Hematopoietic multipotent progenitor cell (in vitro differentiated cells): ENCODE measurements around the gene PDHX. TPM values are rescaled to one million over a fixed set of nuclear protein-coding genes. Genes with fewer than 3 reads are reported as not detected.

Experiments used
- DNase-seq, 3 donors: peaks; one replicate each; pipeline ENCODE4 v3.0.0-alpha.2; 2011 to 2015; ENCODE audit warnings: low read depth in 2 of 3, low spot score in 2 of 3
- total RNA-seq: library from RNA; depleted of rRNA; stranded (reverse); fragments of >200 nt; gene quantifications from one replicate; pipeline ENCODE4 v1.2.3, GENCODE V29; 2012

Gene PDHX
- total RNA-seq, 1 donor: 15.6 TPM

GRCh38 chr11:34948696-34949095, 32.3 kb downstream of the PDHX start:
- no peak for DNase-seq

DNA sequence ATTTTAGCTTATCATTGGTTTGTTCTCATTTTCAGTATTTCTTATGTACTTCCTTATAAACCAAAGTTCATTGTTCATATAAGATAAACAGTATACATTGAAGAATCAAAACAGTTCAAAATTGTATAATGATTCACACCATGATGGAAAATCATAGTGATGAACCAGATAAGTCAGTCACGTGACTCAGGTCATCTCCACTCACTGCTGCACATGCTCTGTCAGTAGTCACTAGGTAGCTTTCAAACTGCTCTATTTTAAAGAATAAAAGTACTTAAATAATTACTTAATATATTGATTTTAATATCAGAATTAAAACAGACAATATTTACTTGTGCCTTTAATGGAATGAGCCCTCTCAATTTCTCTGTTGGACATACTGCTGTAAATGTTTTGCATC, 37.5 kb downstream of the PDHX start:
- no peak for DNase-seq

DNA sequence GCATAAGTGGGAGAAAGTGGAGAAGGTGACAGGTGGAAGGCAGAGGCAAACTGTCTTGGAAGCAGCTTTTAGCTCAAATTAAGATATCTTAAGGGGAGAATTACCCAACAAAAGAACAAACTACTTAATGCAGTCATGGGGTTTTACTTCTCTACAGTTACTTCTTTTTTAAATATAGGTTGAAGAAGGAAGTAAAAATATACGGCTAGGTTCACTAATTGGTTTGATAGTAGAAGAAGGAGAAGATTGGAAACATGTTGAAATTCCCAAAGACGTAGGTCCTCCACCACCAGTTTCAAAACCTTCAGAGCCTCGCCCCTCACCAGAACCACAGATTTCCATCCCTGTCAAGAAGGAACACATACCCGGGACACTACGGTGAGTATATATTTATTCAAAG, 40.8 kb downstream of the PDHX start:
- no peak for DNase-seq

DNA sequence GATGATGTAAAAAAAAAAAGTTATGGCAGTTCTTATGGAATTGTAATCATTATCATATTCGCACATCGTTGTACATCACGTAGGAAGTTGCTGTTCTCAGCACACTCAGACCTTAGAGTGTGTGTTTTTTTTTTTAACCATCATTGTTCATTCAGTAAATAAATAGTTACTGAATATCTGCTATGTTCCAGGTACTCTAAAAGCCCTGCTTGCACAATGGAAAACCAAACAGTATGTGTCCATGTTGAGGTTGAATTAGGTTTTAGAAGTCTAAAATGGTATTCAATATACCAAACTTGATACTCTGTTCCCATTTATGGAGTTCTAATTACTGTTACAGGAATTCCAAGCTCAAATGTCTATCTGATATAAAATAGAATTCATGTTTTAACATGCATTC, 41.2 kb downstream of the PDHX start:
- no peak for DNase-seq

GRCh38 chr11:34959770-34960169, 43.4 kb downstream of the PDHX start:
- DNase-seq: no peak

GRCh38 chr11:34960277-34960676, 43.9 kb downstream of the PDHX start:
- DNase-seq: no peak

- no peak for DNase-seq
These were observed 45.6 kb downstream of the PDHX start for GRCh38 chr11:34962034-34962433.

DNA sequence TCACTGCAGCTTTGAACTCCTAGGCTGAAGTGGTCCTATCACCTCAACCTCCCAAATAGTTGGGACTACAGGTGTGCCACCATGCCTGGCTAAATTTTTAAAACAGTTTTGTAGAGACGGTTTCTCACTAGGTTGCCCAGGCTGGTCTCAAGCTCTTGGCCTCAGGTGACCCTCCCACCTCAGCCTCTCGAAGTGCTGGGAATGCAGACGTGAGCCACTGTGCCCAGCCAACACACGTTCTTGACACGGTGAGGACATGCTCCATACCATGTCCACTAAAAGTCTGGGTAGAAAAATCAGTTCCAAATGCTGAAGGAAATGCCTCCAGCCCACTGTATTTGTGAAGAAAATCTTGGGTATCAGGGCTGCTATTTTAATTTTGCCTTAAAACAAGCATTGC, 46.9 kb downstream of the PDHX start:
- DNase-seq: no peak

DNA sequence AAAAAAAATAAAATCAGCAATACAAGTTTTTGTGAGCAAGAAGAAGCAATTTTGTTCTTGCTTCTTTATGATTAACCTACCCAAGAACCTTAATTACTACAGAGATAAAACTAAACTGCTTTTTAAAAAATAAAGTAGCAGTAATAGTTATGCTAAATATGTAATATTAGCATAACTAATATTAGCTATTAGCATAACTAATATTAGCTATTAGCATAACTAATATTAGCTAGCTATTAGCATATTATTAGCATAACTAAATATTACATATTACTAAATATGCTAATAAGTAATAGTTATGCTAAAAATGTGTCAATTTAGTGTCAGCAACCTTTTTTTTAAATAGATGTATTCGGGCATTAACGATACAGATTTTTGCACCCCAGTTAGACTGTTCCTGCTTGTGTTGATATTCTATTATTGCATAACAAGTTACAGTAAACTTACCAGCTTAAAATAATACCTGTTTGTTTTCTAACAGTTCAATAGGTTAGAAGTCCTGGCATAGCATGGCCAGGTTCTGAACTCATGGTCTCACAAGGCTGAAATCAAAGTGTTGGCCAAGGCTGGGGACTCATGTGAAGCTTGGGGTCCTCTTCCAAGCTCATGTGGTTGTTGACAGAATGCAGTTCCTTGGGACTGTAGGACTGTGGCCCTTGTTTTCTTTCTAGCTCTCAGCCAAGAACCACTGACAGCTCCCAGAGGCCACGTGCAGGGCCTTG, 48.4 kb downstream of the PDHX start:
- no peak for DNase-seq

DNA sequence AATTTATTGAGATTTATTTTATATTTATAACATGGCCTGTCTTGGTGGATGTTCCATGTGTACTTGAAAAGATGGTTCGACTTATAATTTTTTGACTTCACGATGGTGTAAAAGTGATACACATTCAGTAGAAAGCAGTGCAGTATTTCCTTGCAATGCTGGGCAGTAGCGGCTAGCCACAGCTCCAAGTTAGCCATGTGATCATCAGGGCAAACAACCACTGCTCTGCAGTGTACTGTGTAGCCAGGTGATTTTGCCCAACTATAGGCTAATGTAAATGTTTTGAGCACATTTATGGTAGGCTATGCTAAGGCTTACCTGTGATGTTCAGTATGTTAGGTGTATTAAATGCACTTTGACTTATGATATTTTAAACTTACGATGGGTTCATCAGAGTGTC, 52.4 kb downstream of the PDHX start:
- DNase-seq: no peak

DNA sequence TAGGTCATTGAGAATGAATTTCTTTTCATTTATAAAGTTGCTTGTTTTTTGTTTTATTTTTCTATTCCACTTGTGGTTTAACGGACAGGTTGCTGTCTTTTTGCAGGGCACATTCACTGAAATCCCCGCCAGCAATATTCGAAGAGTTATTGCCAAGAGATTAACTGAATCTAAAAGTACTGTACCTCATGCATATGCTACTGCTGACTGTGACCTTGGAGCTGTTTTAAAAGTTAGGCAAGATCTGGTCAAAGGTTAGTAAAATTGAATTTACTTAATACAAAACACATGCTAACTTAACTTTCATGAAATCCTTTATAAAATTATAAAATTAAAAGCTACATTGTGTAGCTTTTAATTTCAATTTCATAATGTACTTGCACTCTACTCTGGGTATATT, 53.6 kb downstream of the PDHX start:
- DNase-seq: no peak

GRCh38 chr11:34970480-34970879, 54.1 kb downstream of the PDHX start:
- DNase-seq: no peak

GRCh38 chr11:34971928-34972327, 55.5 kb downstream of the PDHX start:
- DNase-seq: no peak

DNA sequence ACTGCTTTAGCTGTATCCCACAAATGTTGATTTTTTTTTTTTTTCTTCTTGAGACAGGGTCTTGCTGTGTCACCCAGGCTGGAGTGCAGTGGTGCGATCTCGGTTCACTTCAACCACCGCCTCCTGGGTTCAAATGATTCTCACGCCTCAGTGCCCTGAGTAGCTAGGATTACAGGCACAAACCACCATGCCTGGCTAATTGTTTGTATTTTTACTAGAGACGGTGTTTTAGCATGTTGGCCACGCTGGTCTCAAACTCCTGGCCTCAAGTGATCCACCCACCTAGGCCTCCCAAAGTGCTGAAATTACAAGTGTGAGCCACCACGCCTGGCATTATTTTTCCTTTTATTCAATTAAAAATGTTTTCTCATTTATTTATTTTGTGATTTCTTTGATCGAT, 55.9 kb downstream of the PDHX start:
- DNase-seq: no peak

- no peak for DNase-seq
These were observed 56.5 kb downstream of the PDHX start for GRCh38 chr11:34972892-34973291.

GRCh38 chr11:34975482-34975881, 59.1 kb downstream of the PDHX start:
- no peak for DNase-seq

DNA sequence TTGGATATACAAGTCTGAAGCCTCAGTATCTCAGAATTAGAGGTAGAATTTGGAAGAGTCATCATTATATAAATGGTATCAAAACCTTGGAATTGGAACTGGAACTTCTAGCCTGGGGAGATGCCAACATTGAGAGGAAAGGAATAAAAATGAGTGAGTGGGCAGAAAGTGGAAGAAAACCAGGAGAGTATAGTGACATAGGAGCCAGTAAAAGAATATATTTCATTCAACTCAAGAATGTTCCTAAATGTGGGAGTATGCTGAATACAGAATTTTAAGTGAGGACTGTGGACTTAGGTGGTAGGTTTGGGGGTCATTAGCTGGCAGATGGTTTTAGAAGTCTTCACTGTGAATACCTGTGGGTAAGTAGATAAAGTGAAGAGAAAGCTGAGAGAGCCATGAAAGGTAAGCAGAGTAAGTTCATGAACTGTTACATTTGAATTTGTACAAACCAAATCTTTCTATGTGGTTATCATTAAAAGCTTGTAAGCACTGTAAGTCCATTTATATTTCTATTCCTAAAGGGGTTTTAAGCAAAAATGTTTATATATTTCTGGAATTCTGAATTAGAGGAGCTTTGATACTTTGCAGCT, 60.2 kb downstream of the PDHX start:
- DNase-seq: no peak

DNA sequence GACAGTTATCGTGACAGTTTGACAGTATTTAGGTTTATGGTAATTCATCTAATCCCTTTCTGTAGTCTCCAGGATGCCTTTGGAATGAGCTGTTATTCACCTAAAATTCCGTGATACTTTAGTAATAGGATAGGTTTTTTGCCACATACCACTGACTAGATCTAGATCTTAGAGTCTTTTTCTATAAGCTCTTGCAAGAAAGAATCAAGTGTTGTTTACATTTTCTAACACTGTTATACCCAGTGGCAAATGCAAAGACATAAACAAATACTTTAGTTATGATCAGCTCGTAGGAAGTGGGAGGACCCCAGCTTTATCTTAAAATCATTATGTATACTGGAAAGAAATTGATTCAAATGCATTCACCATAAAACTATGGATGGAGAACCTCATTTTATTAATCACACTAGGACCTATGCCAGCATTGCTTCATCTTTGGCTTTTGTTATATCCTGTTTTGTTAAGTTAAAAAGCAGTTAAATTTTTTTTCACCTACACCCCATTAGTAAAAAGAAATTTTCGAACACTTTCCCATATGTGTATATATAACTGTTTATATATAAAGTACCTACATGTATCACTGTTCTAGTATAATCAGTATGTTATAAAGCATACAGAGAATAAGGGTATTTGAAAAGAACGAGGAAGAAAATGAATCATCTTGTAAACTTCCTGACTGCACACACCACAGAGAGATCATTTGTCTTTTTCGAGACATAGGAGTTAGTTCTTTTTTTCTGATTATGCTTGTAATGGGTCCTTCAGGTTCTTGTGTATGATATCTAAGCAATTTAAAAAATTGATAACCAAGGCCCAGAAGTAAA, 60.9 kb downstream of the PDHX start:
- DNase-seq: peak in 2 of 3 donors; percentile 20 to 26

- no peak for DNase-seq
These were observed 62.1 kb downstream of the PDHX start for GRCh38 chr11:34978236-34979191.

- no peak for DNase-seq
These were observed 68.1 kb downstream of the PDHX start for GRCh38 chr11:34984514-34984913.
